SK-N-SH treated with all-trans-retinoic acid at 6 μM for 48 hours (cell line): Measurements from ENCODE around the gene MCRS1.

Experiments
- ATAC-seq: fragments of 200-7000 bp; cut with Tn5 transposase; 3 replicates; pipeline ENCODE4 v1.9.1; 2020; ENCODE audit warnings: mild to moderate bottlenecking, moderate library complexity
- ARNTL ChIP-seq: fragments of 450-650 bp; formaldehyde crosslinking; IDR thresholded peaks from 2 replicates; pipeline ENCODE4 v1.5.0; 2020; ENCODE audit warnings: low read depth, mild to moderate bottlenecking, moderate library complexity, borderline replicate concordance
- BACH2 ChIP-seq: fragments of 250-450 bp; sonication (Bioruptor Pico); IDR thresholded peaks from 2 replicates; pipeline ENCODE4 v1.9.0; 2021; ENCODE audit warnings: mild to moderate bottlenecking, borderline replicate concordance
- CREB5 ChIP-seq: fragments of 250-450 bp; sonication (Bioruptor Pico); IDR thresholded peaks from 2 replicates; pipeline ENCODE4 v1.5.1; 2020; ENCODE audit warnings: low read depth, mild to moderate bottlenecking, moderate library complexity
- CSDC2 ChIP-seq: fragments of 250-450 bp; sonication (Bioruptor Pico); IDR thresholded peaks from 2 replicates; pipeline ENCODE4 v1.5.0; 2020; ENCODE audit warnings: mild to moderate bottlenecking, moderate library complexity
- CSRNP3 ChIP-seq: fragments of 250-450 bp; sonication (Bioruptor Pico); IDR thresholded peaks from 2 replicates; pipeline ENCODE4 v1.5.1; 2021; ENCODE audit warnings: mild to moderate bottlenecking, moderate library complexity
- GLIS3 ChIP-seq: fragments of 250-450 bp; sonication (Bioruptor Pico); IDR thresholded peaks from 2 replicates; pipeline ENCODE4 v1.5.0; 2020; ENCODE audit warnings: mild to moderate bottlenecking, moderate library complexity
- ISL1 ChIP-seq: fragments of 250-450 bp; sonication (Bioruptor Pico); IDR thresholded peaks from 2 replicates; pipeline ENCODE4 v2.1.2; 2022; ENCODE audit warnings: mild to moderate bottlenecking, moderate library complexity
- OSR1 ChIP-seq: fragments of 250-450 bp; sonication (Bioruptor Pico); IDR thresholded peaks from 2 replicates; pipeline ENCODE4 v1.8.0; 2022; ENCODE audit warnings: moderate library complexity, mild to moderate bottlenecking, inconsistent platforms
- PPARA ChIP-seq: fragments of 250-450 bp; sonication (Bioruptor Pico); IDR thresholded peaks from 2 replicates; pipeline ENCODE4 v1.5.0; 2020; ENCODE audit warnings: mild to moderate bottlenecking, borderline replicate concordance
- RARB ChIP-seq: fragments of 250-450 bp; sonication (Bioruptor Pico); IDR thresholded peaks from 2 replicates; pipeline ENCODE4 v1.8.0; 2021; ENCODE audit warnings: mild to moderate bottlenecking, moderate library complexity
- SNAI2 ChIP-seq: fragments of 250-450 bp; sonication (Bioruptor Pico); IDR thresholded peaks from 2 replicates; pipeline ENCODE4 v1.5.0; 2020; ENCODE audit warnings: mild to moderate bottlenecking, moderate library complexity
- TCF4 ChIP-seq: fragments of 250-450 bp; sonication (Bioruptor Pico); IDR thresholded peaks from 2 replicates; pipeline ENCODE4 v1.8.0; 2021; ENCODE audit warnings: mild to moderate bottlenecking, moderate library complexity, borderline replicate concordance
- TOX ChIP-seq: fragments of 250-450 bp; sonication (Bioruptor Pico); IDR thresholded peaks from 2 replicates; pipeline ENCODE4 v1.8.0; 2021; ENCODE audit warnings: mild to moderate bottlenecking, moderate library complexity, borderline replicate concordance
- TSHZ2 ChIP-seq: fragments of 250-450 bp; sonication (Bioruptor Pico); IDR thresholded peaks from 2 replicates; pipeline ENCODE4 v1.5.0; 2020; ENCODE audit warnings: mild to moderate bottlenecking, moderate library complexity
- ZC3H10 ChIP-seq: fragments of 250-450 bp; sonication (Bioruptor Pico); IDR thresholded peaks from 2 replicates; pipeline ENCODE4 v1.5.1; 2021; ENCODE audit warnings: mild to moderate bottlenecking, moderate library complexity
- ZFP3 ChIP-seq: fragments of 250-450 bp; sonication (Bioruptor Pico); IDR thresholded peaks from 2 replicates; pipeline ENCODE4 v1.5.0; 2020; ENCODE audit warnings: mild to moderate bottlenecking, moderate library complexity
- ZFP30 ChIP-seq: fragments of 450-650 bp; formaldehyde crosslinking; IDR thresholded peaks from 2 replicates; pipeline ENCODE4 v1.5.0; 2022; ENCODE audit warnings: mild to moderate bottlenecking, moderate library complexity
- ZNF565 ChIP-seq: fragments of 450-650 bp; formaldehyde crosslinking; conservative IDR thresholded peaks from 2 replicates; pipeline ENCODE4 v1.5.0; 2020; ENCODE audit warnings: low read depth, mild to moderate bottlenecking, moderate library complexity
- ZNF70 ChIP-seq: fragments of 450-650 bp; formaldehyde crosslinking; IDR thresholded peaks from 2 replicates; pipeline ENCODE4 v1.5.0; 2020; ENCODE audit warnings: mild to moderate bottlenecking, moderate library complexity
- ZNF8 ChIP-seq: fragments of 450-650 bp; formaldehyde crosslinking; IDR thresholded peaks from 2 replicates; pipeline ENCODE4 v1.5.0; 2020; ENCODE audit warnings: mild to moderate bottlenecking, moderate library complexity
- TF ChIP-seq, protein P1 (sequence below): fragments of 250-450 bp; sonication (Bioruptor Pico); IDR thresholded peaks from 2 replicates; pipeline ENCODE4 v1.8.0; 2020; ENCODE audit warnings: mild to moderate bottlenecking, moderate library complexity, borderline replicate concordance
- TF ChIP-seq, protein P2 (sequence below): fragments of 250-450 bp; sonication (Bioruptor Pico); IDR thresholded peaks from 2 replicates; pipeline ENCODE4 v1.8.0; 2021; ENCODE audit warnings: low read depth, mild to moderate bottlenecking, moderate library complexity, borderline replicate concordance

The MCRS1 gene

GRCh38 chr12:49559011-49559675, 8.8 kb downstream of the MCRS1 start:
- no peak for TF ChIP-seq PPARA
- no peak for ATAC-seq

DNA sequence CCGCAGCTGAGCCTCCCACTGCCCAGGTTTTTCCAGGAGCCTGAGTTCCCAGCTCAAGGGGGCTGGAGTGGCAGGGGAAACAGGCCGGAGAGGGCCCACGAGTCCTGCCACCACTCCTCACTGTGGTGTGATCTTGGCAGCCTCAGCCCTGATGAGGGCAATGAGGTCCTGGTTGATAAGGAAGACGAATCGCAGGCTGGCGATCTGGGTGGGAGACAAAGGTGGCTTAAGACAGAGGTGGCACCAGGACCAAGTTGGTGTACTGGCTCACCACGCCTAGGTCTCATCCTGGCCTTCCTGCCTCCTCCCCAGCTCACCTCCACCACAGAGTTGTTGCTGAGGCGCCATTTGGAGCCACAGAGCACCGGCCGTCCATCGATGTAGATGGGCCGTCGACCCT, 9.4 kb downstream of the MCRS1 start:
- TF ChIP-seq OSR1 (CRISPR knock-in tag) (no peak), ZFP30 (CRISPR knock-in tag) (no peak), TCF4 (CRISPR knock-in tag) (no peak), CSDC2 (CRISPR knock-in tag) (no peak), ARNTL (no peak), BACH2 (CRISPR knock-in tag) (no peak), SNAI2 (no peak), TSHZ2 (no peak)
- ATAC-seq = no peak

- peak; percentile 23 for ATAC-seq
- TF ChIP-seq RARB (CRISPR knock-in tag) = no peak
- no peak for TF ChIP-seq ZNF565 (CRISPR knock-in tag)
- no peak for TF ChIP-seq ZNF70 (CRISPR knock-in tag)
- no peak for TF ChIP-seq ARNTL
- no peak for TF ChIP-seq TSHZ2
- no peak for TF ChIP-seq CSDC2 (CRISPR knock-in tag)
- no peak for TF ChIP-seq ZFP3
- no peak for TF ChIP-seq ZNF8 (CRISPR knock-in tag)
- TF ChIP-seq CSRNP3 (CRISPR knock-in tag) = no peak
- no peak for TF ChIP-seq TCF4 (CRISPR knock-in tag)
- TF ChIP-seq, protein P1, sequence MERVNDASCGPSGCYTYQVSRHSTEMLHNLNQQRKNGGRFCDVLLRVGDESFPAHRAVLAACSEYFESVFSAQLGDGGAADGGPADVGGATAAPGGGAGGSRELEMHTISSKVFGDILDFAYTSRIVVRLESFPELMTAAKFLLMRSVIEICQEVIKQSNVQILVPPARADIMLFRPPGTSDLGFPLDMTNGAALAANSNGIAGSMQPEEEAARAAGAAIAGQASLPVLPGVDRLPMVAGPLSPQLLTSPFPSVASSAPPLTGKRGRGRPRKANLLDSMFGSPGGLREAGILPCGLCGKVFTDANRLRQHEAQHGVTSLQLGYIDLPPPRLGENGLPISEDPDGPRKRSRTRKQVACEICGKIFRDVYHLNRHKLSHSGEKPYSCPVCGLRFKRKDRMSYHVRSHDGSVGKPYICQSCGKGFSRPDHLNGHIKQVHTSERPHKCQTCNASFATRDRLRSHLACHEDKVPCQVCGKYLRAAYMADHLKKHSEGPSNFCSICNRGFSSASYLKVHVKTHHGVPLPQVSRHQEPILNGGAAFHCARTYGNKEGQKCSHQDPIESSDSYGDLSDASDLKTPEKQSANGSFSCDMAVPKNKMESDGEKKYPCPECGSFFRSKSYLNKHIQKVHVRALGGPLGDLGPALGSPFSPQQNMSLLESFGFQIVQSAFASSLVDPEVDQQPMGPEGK = no peak
- TF ChIP-seq TOX (CRISPR knock-in tag) = no peak
- no peak for TF ChIP-seq CREB5 (CRISPR knock-in tag)
- TF ChIP-seq PPARA = no peak
- TF ChIP-seq, protein P2, sequence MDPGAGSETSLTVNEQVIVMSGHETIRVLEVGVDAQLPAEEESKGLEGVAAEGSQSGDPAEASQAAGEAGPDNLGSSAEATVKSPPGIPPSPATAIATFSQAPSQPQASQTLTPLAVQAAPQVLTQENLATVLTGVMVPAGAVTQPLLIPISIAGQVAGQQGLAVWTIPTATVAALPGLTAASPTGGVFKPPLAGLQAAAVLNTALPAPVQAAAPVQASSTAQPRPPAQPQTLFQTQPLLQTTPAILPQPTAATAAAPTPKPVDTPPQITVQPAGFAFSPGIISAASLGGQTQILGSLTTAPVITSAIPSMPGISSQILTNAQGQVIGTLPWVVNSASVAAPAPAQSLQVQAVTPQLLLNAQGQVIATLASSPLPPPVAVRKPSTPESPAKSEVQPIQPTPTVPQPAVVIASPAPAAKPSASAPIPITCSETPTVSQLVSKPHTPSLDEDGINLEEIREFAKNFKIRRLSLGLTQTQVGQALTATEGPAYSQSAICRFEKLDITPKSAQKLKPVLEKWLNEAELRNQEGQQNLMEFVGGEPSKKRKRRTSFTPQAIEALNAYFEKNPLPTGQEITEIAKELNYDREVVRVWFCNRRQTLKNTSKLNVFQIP = no peak
- TF ChIP-seq GLIS3 (CRISPR knock-in tag) = no peak
- TF ChIP-seq ISL1 (CRISPR knock-in tag) = no peak
- TF ChIP-seq SNAI2 = no peak
- TF ChIP-seq ZC3H10 (CRISPR knock-in tag) = no peak
Measured at GRCh38 chr12:49557917-49558215, 10.1 kb downstream of the MCRS1 start.
